ENCODE data around the gene ZSCAN5C. TPM values are rescaled to one million over a fixed set of nuclear protein-coding genes. Genes with fewer than 3 reads are reported as not detected.
"Not testable (repeated sequence)": the region's sequence is repeated elsewhere in the genome, so short reads cannot be mapped to it uniquely, and the experiment has no call there.

The ZSCAN5C gene, protein sequence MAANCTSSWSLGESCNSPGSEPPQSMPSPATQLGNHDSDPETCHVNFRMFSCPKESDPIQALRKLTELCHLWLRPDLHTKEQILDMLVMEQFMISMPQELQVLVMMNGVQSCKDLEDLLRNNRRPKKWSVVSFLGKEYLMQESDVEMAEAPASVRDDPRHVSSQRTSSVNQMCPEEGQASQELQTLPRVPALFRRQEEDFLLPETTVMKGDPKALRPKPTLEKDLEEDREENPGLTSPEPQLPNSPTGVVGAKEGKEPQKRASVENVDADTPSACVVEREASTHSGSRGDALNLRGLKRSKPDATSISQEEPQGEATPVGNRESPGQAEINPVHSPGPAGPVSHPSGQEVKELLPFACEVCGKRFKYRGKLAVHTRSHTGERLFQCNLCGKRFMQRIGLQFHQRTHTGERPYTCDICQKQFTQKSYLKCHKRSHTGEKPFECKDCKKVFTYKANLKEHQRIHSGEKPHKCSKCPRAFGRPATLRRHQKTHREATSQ
- not detected for polyA plus RNA-seq (2013, experiment 1 of 2; ENCODE audit: insufficient read length)
- not detected for polyA plus RNA-seq (2013, experiment 2 of 2; ENCODE audit: insufficient read length)

DNA sequence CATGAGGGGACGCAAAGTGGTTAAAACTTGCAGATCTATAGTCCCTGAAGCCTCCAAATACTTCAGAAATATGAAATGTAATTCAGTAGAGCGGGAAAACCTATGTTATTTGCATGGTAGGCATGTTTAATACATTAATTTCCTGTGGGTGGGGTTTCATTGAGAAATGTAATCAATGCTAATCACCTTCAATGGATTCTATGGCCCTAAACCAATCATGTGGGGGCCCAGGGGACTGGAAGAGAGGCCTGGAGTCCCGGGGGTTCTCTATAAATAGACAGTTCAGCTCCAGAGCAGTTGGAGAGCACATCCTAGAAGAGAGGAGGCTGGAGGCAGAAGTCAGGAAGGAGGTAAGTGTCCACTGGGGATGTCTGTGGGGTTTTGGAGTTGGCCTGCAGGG lies at the start of gene ZSCAN5C:
Gene ZSCAN5C (plus strand): TSS at position 301 of the 400 bp plus-strand sequence. CDS start 3,641 bp downstream, outside the sequence.
- DNase-seq: no peak

DNA sequence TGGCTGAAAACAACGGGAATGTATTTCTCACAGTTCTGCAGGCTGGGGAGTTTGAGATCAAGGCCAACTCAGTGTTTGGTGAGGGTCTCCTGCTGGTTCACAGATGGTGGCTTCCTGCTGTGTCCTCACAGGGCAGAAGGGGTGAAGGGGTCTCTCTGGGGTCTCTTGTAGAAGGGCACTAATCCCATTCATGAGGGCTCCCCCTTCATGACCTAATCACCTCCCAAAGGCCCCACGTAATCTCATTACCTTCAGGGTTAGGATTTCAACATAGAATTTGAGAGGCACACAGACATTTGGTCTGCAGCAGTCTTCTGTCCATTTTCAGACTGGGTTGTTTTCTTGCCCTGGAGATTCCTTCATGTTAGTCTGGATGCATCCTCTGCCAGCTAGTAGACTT lies 49.4 kb upstream of the ZSCAN5C start:
- DNase-seq: no peak

DNA sequence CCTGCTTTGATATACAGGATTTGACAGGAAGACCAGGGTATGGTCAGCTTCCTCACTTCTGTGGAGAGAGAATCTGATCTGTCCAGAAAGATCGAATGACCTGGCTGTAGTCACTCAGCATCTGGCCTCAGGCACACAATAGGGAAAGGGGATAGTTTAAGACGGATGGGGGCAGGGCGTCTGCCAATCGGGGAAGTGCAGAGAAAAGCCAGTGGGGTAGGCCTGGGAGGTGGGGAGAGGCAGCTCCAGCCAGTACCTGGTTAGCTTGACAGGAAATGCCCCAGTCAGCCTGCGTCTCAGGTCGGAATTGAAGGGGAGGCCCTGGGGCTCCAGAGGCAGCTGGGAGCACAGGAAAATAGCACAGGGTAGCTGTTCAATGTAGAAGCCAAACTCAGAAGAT lies 48.6 kb upstream of the ZSCAN5C start:
- no peak for DNase-seq

DNA sequence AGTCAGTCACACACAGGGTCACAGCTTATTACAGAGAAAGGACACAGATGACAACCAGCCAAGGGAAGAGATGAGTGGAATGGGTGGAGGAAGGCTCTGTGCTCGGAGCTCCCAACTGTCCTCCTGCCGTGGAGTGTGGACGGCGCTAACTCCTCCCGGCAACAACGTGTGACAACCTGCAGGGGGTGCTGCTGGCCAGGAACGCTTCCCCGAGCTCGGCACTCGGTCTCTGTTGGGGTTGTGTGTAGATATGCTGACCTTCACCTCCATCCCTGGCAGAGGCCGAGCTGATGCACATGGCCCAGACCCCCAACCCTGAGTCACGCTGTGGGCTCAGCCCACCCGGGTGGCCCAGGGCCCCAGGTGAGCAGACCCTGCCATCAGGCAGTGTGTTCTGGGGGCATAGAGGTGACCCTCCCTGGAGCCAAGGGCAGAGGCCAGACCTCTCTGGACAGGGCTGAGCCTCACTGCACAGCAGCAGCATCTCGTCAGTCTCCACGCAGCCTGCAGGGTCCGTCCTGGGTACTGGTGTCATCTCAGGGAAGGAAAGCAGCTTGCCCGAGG lies 46.9 kb upstream of the ZSCAN5C start:
- DNase-seq: no peak

DNA sequence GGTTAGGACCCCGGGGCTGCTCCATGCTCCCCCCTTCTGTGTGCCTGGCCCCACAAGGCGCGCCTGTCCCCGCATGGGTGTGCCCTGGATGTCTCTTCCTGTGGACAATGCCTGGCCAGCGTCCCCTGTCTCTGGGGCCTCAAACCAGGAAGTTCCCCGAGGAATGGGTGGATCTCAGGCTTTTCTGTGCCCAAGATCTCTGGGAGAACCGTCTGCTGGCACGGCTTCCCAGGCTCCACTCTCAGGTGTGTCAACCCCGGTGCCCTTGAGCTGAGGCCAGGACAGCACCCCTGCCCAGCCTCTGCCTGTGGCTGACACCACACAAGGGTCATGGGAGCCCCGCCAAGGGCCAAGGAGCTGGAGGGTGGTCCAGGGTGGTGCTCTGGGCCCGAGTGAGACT lies 45.3 kb upstream of the ZSCAN5C start:
- no peak for DNase-seq

DNA sequence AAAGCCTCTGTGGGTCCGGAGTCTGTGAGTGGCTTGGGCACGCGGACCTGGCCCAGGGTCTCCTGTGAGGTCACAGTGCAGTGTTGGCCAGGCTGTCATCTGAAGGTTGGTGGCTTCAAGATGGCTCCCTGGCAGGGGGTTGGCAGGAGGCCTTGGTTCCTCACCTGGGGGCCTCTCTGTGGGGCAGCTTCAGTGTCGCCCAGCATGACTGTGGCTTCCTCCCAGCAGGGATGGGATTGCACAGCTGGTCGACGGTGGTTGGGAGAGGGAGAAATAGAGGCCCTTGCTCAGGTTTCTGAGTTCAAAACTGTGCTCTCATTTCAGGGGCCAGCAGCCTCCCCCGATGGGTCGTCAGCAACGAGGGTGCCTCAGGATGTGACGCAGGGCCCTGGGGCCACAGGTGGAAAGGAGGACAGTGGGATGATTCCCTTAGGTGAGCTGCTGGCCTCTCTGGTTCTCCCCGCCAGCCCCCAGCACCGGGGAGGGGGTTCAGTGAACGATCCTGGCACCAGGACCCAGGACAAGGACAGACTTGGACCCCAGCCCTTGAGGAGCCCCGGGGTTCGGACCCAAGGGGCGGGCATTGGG lies 43.8 kb upstream of the ZSCAN5C start:
- DNase-seq: no peak

DNA sequence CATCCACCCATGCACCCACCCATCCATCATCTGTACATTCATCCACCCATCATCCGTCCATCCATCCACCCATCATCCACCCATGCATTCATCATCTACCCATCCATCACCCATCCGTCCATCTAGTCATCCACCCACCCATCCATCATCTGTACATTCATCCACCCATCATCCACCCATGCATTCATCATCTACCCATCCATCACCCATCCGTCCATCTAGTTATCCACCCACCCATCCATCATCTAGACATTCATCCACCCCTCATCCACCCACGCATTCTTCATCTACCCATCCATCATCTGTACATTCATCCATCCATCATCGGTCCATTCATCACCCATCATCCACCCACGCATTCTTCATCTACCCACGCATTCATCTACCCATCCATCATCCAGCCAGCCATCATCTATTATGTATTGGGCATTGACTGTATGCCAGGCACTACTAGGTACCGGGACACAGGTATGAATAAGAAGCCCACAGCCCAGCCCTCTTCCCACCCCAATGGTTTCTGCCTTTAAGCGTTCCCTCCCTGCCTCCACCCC lies 43.0 kb upstream of the ZSCAN5C start:
- no peak for DNase-seq

DNA sequence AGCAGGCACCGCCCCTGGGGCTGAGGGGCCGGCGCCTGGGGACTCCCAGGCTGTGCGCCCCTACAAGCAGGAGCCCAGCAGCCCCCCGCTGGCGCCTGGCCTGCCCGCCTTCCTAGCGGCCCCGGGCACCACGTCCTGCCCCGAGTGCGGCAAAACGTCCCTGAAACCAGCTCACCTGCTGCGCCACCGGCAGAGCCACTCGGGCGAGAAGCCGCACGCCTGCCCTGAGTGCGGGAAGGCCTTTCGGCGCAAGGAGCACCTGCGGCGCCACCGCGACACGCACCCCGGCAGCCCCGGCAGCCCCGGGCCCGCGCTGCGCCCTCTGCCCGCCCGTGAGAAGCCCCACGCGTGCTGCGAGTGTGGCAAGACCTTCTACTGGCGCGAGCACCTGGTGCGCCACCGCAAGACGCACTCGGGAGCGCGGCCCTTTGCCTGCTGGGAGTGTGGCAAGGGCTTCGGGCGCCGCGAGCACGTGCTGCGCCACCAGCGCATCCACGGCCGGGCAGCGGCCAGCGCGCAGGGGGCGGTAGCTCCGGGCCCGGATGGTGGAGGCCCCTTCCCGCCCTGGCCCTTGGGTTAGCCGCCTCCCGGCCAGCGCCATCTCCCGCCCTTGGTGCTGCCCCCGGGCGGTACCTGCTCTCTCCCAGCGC lies 42.3 kb upstream of the ZSCAN5C start:
- DNase-seq: no peak

DNA sequence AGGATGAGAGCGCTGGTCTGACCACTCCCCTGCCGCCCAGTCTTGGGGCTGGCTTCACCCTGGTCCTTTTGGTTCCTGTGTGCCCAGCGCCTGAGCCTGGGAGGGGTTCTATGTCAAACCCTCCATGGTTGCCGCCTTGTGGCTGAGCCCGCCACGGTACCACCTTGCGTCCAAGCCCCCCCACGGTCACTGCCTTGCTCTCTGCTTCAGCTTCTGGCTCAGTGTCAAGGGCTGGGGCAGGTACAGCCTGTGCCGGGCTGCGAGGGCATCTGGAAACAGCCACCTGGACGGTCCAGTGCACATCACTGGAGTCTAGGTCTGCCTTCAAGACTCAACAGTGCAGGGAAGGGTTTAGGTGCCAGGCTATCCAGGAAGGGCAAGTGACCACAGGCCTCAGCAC lies 40.5 kb upstream of the ZSCAN5C start:
- no peak for DNase-seq

DNA sequence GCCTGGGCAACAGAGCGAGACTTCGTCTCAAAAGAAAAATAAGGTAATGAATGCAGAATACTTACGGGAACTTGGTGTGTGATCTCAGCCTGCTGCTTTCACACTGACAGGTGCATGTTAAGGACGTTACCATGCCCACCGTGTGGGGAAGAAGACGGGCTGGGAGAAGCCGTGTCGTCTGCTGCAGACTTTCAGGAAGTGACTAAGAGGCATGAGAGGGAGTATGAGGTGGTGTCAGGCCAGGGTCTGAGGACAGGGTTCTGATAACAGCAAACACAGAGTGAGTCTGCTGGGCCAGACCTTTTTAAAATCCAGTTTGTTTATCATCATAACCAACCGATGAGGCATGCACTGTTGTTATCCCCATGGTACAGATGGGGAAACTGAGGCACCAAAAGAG lies 39.8 kb upstream of the ZSCAN5C start:
- no peak for DNase-seq

DNA sequence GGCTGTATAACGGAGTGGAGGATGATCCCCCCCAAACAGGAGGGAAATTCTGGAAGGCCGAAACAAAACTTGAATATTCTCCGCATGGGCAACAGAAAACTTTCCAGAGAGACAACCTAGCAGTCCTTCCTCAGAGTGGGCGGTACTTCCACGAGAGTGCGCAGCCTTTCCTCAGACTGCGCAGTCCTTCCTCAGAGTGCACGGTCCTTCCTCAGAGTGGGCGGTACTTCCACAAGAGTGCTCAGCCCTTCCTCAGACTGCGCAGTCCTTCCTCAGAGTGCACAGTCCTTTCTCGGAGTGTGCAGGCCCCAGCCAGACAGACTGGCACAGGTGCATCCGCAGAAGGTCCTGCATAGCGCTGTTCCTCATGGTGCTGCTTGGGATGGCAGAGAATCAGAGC lies 39.0 kb upstream of the ZSCAN5C start:
- DNase-seq: no peak

DNA sequence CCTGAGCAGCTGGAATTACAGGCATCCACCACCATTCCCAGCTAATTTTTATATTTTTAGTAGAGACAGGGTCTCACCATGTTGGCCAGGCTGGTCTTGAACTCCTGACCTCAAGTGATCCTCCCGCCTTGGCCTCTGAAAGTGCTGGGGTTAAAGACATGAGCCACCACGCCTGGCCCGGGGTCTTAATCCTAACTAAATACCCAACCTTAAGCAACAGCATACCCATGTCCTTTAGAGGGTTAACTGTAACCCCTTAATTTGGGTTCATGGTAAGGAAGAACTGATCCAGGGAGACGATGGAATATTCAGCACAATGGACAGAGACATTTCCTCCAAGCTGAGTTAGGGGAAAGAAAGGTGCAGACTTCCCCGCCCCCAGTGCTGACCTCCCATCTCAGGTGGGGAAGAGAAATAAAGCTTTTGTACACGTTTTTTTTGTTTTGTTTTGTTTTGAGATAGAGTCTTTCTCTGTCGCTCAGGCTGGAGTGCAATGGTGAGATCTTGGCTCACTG lies 35.0 kb upstream of the ZSCAN5C start:
- DNase-seq: no peak

DNA sequence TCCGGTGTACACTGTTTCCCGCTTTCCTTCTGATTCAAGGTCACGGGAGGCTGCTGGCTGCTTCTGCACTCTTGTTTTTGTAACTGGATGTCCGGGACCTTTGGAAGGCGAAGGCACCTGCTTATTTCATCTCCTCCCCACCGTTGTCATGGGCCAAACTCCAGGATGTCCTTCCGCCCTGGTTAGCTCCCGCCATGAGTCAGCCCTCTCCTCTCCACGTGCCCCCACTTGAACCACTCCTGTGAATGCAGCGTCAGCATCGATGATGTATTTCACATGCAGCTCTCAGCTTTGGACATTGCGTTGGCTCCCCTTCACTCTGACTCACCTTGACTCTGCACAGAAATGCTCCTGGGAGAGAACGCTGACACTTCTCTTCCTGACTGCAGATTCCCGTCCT lies 31.8 kb upstream of the ZSCAN5C start:
- DNase-seq: no peak

DNA sequence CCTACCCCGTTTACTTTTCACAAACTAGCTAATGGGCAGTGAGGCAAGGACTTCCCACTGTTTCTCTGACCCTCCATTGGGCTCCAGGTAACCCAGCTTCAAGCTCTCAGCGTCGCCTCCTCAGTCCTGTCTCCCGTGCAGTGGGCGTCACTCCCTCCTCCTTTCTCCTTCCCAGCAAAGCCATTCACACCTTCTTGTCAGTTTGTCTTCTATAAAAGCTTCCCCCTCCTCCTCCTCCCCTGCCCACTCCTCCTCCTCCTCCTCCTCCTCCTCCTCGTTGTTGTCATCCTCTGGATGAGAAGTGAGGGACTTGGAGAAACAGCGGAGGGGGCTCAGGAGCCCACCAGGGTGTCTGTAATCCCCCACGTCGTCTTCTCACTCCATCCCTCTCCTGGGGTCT lies 28.0 kb upstream of the ZSCAN5C start:
- DNase-seq: no peak

DNA sequence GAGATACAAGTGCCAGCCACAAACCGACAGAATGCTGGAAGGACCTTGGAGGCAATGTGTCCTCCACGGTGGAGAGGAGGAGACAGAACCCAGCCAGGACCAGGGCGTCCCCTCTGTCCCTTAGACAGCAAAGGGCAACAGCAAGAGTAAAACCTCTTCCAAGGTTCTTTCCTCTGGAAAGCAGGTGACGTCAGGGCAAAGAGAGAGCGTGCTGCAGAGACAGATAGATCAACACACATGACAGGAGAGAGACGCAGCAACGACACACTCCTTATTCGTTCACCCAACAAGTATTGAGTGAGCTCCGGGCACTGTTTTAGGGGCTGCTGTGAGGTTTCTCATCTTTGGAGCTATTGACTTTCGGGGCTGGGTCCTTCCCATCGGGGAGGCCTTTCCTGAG lies 27.5 kb upstream of the ZSCAN5C start:
- no peak for DNase-seq

DNA sequence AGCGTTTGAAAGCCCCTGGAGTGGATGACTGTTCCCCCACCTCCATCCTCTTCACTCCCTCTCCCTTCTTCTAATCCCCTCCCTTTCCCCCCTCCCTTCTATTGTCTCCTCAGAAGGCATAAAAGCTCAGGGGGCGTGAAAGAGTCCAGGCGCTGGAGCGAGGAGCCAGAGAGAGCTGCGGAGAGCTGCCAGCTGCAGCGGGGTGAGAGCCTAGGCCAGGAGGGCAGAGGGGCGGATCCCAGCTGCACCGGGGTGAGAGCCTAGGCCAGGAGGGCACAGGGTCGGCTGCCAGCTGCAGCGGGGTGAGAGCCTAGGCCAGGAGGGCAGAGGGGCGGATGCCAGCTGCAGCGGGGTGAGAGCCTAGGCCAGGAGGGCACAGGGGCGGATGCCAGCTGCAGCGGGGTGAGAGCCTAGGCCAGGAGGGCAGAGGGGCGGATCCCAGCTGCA lies 26.2 kb upstream of the ZSCAN5C start, which contains the start of gene GALP:
Gene GALP (plus strand): TSS at position 148 of the 447 bp plus-strand sequence. CDS start 1,101 bp downstream, outside the sequence.
- DNase-seq: not testable (repeated sequence)

DNA sequence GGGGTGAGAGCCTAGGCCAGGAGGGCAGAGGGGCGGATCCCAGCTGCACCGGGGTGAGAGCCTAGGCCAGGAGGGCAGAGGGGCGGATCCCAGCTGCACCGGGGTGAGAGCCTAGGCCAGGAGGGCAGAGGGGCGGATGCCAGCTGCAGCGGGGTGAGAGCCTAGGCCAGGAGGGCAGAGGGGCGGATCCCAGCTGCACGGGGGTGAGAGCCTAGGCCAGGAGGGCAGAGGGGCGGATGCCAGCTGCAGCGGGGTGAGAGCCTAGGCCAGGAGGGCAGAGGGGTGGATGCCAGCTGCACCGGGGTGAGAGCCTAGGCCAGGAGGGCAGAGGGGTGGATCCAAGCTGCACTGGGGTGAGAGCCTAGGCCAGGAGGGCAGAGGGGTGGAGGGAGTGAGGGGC lies 25.8 kb upstream of the ZSCAN5C start:
- DNase-seq: not testable (repeated sequence)

DNA sequence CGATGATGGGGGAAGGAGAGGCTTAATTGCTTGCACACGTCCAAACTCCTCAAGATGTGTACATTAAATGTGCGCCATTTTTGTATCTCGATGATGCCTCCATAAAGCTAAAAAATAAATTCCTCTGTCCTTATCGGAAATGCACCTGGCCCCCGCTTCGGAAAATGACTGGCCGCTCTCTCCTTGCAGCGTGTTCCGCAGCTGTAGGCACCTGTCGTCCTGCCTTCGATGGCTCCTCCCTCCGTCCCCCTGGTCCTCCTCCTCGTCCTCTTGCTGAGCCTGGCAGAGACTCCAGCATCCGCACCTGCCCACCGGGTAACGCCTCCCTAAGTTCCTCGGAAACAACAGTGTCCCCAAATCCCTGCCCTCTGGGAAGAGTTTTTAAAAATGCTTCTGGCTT lies 25.2 kb upstream of the ZSCAN5C start:
- DNase-seq: no peak

DNA sequence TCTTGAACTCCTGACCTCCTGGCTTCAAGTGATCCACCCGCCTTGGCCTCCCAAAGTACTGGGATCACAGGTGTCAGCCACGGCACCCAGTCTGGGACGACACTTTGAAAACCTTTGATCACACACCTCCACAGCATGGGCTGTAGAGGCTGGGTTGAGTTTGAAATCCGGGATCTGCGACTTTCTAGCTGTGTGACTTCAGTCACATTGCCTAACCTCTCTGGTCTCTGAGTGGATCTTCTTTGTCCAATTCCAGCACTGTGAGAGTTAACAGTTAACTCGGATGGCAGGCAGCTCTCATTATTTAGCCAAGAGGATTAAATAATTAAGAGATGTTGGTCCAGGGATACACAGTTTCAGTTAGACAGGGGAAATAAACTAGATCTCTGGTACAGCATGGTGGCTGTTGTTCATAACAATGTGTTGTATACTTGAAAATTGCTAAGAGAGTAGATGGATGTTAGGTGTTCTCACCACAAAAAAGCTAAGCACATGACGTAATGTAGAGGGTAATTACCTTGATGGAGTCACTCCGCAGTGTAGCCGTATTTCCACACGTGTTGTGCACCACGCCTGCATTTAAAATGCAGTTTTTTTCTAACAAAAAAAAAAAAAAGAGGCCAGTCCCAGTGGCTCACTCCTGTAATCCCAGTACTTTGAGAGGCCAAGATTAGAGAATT lies 24.4 kb upstream of the ZSCAN5C start:
- no peak for DNase-seq

DNA sequence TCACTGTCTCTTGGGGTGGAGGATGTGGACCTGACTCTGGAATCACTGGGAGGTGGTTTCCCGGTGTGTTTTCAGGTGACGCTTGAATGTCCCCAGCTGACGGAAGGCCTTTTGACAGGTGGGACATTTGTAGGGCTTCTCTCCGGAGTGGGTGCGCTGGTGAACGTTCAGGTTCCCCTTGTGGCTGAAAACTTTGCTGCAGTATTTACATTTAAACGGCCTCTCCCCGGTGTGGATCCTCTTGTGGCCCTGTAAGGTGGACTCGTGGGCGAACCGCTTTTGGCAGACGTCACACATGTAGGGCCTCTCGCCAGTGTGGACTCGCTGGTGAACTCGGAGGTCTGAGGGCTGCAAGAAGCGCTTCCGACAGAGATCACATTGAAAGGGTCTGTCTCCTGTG lies 12.3 kb upstream of the ZSCAN5C start:
- no peak for DNase-seq

DNA sequence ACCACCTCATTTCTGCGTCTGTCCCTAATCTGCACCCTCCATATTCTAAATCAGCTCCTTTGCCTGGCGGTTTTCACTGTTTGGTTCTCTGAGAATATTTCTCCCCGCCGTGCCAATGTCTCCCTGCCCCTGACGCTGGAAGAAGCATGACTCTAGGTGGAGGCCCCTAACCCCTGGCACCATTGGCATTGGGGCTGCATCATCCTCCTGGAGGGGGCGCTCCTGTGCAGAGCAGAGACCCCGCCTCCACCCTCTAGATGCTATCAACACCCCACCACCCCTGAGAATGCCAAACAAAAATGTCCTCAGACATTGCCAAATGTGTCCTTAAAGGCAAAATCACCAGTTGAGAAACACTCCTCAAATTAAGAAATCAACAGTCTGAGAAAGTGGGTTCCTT lies 11.0 kb upstream of the ZSCAN5C start:
- no peak for DNase-seq

DNA sequence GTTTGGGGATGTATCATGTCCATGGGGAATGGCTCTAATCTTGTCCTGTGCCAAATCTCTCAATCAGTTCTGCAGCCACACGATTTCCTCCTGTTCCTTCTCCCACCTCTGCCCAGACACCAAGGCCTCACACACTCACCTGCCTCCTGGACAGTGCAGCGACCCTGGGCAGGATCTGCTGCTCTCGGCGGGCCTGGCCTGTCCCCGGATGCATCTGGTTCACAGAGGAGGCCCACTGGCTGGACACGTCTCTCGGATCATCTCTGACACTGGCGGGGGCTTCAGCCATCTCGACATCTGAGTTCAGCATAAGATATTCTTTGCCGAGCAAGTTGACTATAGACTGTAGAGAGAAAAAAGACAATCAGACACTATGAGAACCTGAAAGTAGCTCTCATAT lies 10.4 kb upstream of the ZSCAN5C start:
- no peak for DNase-seq

All from fibroblast of skin of abdomen (primary cell).